GM10266 (cell line): Measurements from ENCODE around the gene CASP8.

Experiments
- DNase-seq: peaks from one replicate; pipeline ENCODE4 v3.0.0; 2012; ENCODE audit errors: extremely low spot score
- CTCF ChIP-seq: IDR thresholded peaks from 2 replicates; pipeline ENCODE4 v1.5.1; 2012; ENCODE audit warnings: mild to moderate bottlenecking, low read depth; ENCODE audit not compliant: control insufficient read depth, insufficient read depth; ENCODE audit errors: missing control alignments

The CASP8 gene

DNA sequence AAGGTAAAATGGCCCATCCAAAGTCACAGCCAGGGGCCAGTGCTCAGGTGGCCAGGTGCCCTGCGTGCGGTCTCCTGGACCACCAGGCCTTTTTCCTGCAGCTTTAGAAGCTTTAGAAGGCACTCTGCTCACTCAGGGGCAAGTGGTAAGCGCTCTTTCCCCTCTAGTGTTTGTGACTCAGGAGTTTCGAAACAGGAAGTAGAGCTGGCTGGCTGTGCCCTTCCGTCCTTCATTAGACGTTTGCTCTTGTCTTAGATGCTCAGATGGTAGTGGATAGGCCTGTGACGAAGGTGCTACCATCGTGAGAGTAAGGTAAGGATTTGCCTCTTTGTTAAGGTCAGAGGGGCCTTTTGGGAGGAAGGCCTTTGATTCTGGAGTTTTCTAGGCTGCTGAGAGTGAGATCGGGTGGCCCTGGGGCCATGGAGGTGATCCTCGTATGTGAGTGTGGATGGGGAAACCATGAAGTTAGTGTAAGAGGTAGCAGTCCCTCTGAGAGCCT is at the start of gene CASP8:
TSS of gene CASP8 (plus strand) at position 235 of the 499 bp plus-strand sequence. CDS start 5,951 bp downstream, outside the sequence.
- DNase-seq = no peak
- no peak for TF ChIP-seq CTCF

- TF ChIP-seq CTCF = no peak
- no peak for DNase-seq
These were observed 44.4 kb upstream of the CASP8 start for GRCh38 chr2:201215963-201216362.

DNA sequence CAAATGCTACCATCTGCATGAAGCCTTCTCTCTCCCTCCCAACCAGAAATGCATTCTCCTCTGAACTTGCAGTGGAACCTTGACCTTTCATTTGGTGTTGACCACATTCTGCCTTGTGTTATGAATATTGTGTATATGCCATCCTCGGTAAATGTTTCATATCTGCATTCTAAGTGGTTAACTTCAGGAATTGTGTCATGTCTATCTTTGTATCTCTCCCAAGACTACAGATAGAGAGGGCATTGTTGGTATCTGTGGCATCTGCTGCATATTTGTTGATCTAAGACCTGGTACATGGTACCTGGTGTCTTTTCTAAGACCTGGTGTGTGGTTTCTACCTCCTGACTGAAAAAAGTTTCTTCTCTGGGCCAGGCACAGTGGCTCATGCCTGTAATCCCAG is 43.4 kb upstream of the CASP8 start:
- TF ChIP-seq CTCF = no peak
- no peak for DNase-seq

GRCh38 chr2:201218780-201219179 is 41.6 kb upstream of the CASP8 start:
- no peak for TF ChIP-seq CTCF
- no peak for DNase-seq

DNA sequence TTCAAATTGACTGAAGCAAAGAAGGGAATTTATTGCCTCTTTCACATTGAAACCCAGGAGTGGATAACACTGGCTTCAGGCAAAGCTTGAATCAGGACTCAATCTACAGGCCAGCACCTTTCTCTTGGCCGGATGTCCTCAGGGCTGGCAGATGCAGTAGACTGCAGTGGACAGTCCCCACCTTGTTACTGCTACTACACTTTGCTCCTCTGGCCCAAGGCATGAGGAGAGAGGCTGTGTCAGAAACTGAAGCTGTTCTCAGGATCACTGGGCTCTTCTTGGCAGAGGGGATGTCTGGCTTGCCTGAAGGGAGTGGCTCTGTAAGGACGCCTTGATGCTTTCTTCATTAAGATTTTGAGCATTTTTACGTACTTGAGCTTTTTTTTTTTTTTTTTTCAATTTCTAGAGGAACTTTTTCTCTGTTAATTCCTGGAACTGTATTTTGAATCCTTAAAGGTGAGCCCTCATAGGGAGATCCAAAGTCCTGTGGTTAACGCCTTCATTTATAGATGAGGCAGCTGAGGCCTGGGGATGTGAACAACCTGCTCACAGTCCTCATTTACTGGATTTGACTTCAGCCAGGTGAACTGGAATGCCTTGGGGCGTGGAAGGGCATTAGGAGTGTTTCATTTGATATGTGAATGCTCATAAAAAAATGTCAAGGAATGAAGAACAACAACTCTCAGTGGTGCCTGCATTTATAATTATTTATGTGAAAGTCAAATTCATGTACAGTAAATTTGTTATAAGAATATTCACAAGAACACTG is 40.8 kb upstream of the CASP8 start:
- no peak for TF ChIP-seq CTCF

DNA sequence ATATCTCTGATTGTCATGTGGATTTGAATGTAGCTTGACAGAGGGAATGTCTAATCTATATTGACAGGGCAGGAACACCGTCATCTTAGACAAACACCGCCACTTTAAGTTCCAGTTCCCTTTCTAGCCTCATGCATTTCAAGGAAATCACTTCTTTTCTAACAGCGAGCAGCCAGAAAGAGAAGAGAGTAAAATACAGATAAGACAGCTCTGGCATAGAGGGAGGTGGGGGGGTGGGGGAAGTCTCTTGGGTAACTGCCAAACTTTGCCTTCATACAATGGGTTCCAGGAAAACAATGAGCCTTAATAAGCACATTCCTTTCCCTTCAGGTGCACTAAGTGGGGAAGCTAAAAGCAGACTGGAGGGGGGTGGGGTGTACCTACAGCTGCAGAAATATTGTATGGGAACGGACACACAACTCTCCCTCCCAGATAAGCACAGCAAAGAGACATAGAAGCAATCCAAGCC is 40.2 kb upstream of the CASP8 start:
- no peak for TF ChIP-seq CTCF
- no peak for DNase-seq

More for the DNA sequence above, 40.8 kb upstream of the CASP8 start:
- no peak for DNase-seq
